Measurements from ENCODE around the gene MCF2L2. TPM values are rescaled to one million over a fixed set of nuclear protein-coding genes. Genes with fewer than 3 reads are reported as not detected.

Gene MCF2L2
- polyA plus RNA-seq, 1 donor from 2014 or later = 9.3 TPM

DNA sequence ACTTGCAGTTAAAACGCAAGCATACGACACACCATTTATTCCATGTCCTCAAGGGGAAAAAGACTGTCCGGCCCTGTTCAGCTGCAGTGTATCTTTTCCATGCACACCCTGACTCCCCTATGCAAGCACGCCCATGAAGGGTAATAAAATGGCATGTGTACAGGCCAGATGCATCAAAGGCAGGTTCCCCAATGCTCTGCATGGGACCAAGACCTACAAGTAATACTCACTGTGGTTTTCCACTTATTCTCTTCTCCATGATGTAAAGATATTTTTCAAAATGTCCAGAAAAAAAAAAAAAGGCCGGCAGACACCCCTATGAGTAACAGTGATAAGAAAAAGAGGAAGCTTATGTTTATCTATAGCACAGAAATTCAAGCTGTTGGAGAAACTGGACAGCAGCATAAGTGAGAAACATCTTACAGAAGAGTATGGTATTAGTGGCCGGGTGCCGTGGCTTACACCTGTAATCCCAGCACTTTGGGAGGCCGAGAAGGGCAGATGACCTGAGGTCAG lies 70.8 kb downstream of the MCF2L2 start:
- H3K9me2 ChIP-seq (ENCODE audit: insufficient read depth, low read length) = no peaks in the 10 kb centered on the region
- H3K9me3 ChIP-seq (ENCODE audit: low read length) = no peaks in the 10 kb centered on the region
- no peak overlapping the region for H3K4me2 ChIP-seq (ENCODE audit: low read length)
- H2AFZ ChIP-seq (ENCODE audit: low read depth, low read length) = no peak overlapping the region
- no peaks in the 10 kb centered on the region for H3K27me3 ChIP-seq (ENCODE audit: insufficient read depth, low read depth, low read length)
- no peak overlapping the region for H3K4me3 ChIP-seq (ENCODE audit: low read length)
- TF ChIP-seq POLR2AphosphoS5 (IDR thresholded peaks at IDR 0.05) = no peak
- TF ChIP-seq SMC3 (conservative IDR thresholded peaks at IDR 0.05; ENCODE audit: poor library complexity) = no peak
- TF ChIP-seq EZH2 (IDR thresholded peaks at IDR 0.05; ENCODE audit: borderline replicate concordance, insufficient read depth, low read length, poor library complexity, severe bottlenecking) = no peak
- no peak for TF ChIP-seq RAD21 (conservative IDR thresholded peaks at IDR 0.05)
- TF ChIP-seq, protein P1, sequence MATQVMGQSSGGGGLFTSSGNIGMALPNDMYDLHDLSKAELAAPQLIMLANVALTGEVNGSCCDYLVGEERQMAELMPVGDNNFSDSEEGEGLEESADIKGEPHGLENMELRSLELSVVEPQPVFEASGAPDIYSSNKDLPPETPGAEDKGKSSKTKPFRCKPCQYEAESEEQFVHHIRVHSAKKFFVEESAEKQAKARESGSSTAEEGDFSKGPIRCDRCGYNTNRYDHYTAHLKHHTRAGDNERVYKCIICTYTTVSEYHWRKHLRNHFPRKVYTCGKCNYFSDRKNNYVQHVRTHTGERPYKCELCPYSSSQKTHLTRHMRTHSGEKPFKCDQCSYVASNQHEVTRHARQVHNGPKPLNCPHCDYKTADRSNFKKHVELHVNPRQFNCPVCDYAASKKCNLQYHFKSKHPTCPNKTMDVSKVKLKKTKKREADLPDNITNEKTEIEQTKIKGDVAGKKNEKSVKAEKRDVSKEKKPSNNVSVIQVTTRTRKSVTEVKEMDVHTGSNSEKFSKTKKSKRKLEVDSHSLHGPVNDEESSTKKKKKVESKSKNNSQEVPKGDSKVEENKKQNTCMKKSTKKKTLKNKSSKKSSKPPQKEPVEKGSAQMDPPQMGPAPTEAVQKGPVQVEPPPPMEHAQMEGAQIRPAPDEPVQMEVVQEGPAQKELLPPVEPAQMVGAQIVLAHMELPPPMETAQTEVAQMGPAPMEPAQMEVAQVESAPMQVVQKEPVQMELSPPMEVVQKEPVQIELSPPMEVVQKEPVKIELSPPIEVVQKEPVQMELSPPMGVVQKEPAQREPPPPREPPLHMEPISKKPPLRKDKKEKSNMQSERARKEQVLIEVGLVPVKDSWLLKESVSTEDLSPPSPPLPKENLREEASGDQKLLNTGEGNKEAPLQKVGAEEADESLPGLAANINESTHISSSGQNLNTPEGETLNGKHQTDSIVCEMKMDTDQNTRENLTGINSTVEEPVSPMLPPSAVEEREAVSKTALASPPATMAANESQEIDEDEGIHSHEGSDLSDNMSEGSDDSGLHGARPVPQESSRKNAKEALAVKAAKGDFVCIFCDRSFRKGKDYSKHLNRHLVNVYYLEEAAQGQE (IDR thresholded peaks at IDR 0.05; ENCODE audit: borderline replicate concordance) = no peak
- TF ChIP-seq MXI1 (conservative IDR thresholded peaks at IDR 0.05; ENCODE audit: poor library complexity, severe bottlenecking) = no peak
- TF ChIP-seq, protein P2, sequence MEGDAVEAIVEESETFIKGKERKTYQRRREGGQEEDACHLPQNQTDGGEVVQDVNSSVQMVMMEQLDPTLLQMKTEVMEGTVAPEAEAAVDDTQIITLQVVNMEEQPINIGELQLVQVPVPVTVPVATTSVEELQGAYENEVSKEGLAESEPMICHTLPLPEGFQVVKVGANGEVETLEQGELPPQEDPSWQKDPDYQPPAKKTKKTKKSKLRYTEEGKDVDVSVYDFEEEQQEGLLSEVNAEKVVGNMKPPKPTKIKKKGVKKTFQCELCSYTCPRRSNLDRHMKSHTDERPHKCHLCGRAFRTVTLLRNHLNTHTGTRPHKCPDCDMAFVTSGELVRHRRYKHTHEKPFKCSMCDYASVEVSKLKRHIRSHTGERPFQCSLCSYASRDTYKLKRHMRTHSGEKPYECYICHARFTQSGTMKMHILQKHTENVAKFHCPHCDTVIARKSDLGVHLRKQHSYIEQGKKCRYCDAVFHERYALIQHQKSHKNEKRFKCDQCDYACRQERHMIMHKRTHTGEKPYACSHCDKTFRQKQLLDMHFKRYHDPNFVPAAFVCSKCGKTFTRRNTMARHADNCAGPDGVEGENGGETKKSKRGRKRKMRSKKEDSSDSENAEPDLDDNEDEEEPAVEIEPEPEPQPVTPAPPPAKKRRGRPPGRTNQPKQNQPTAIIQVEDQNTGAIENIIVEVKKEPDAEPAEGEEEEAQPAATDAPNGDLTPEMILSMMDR (IDR thresholded peaks at IDR 0.05; ENCODE audit: poor library complexity, severe bottlenecking) = no peak
- TF ChIP-seq EP300 (conservative IDR thresholded peaks at IDR 0.05; ENCODE audit: poor library complexity, severe bottlenecking) = no peak
- TF ChIP-seq TAF1 (IDR thresholded peaks at IDR 0.05; ENCODE audit: low read depth) = no peak
- no peaks in the 10 kb centered on the region for H3K79me2 ChIP-seq (replicated peaks; ENCODE audit: insufficient read depth, low read length)
- no peaks in the 10 kb centered on the region for H3F3A ChIP-seq (ENCODE audit: insufficient read depth, low read length, poor library complexity, severe bottlenecking)
- H4K20me1 ChIP-seq (ENCODE audit: insufficient read depth) = no peaks in the 10 kb centered on the region
- H3K27ac ChIP-seq (ENCODE audit: low read length) = no peak overlapping the region
- H3K36me3 ChIP-seq (ENCODE audit: insufficient read depth, low read length) = no peaks in the 10 kb centered on the region
- H3K9ac ChIP-seq (ENCODE audit: low read length) = no peak overlapping the region

GRCh38 chr3:183356920-183357319 lies 71.5 kb downstream of the MCF2L2 start:
- TF ChIP-seq EZH2 (IDR thresholded peaks at IDR 0.05; ENCODE audit: borderline replicate concordance, insufficient read depth, low read length, poor library complexity, severe bottlenecking) (no peak), RAD21 (conservative IDR thresholded peaks at IDR 0.05) (no peak), EP300 (conservative IDR thresholded peaks at IDR 0.05; ENCODE audit: poor library complexity, severe bottlenecking) (no peak), POLR2AphosphoS5 (IDR thresholded peaks at IDR 0.05) (no peak), TAF1 (IDR thresholded peaks at IDR 0.05; ENCODE audit: low read depth) (no peak), MXI1 (conservative IDR thresholded peaks at IDR 0.05; ENCODE audit: poor library complexity, severe bottlenecking) (no peak), SMC3 (conservative IDR thresholded peaks at IDR 0.05; ENCODE audit: poor library complexity) (no peak)
- TF ChIP-seq, protein P1 (IDR thresholded peaks at IDR 0.05; ENCODE audit: borderline replicate concordance) = no peak
- TF ChIP-seq, protein P2 (IDR thresholded peaks at IDR 0.05; ENCODE audit: poor library complexity, severe bottlenecking) = no peak
- no peak overlapping the region for H2AFZ ChIP-seq (ENCODE audit: low read depth, low read length)
- H3K36me3 ChIP-seq (ENCODE audit: insufficient read depth, low read length) = no peaks in the 10 kb centered on the region
- no peak overlapping the region for H3K9ac ChIP-seq (ENCODE audit: low read length)
- H3K79me2 ChIP-seq (replicated peaks; ENCODE audit: insufficient read depth, low read length) = no peaks in the 10 kb centered on the region
- no peaks in the 10 kb centered on the region for H3K27me3 ChIP-seq (ENCODE audit: insufficient read depth, low read depth, low read length)
- H4K20me1 ChIP-seq (ENCODE audit: insufficient read depth) = no peaks in the 10 kb centered on the region
- H3F3A ChIP-seq (ENCODE audit: insufficient read depth, low read length, poor library complexity, severe bottlenecking) = no peaks in the 10 kb centered on the region
- no peaks in the 10 kb centered on the region for H3K9me3 ChIP-seq (ENCODE audit: low read length)
- H3K4me3 ChIP-seq (ENCODE audit: low read length) = no peak overlapping the region
- no peaks in the 10 kb centered on the region for H3K9me2 ChIP-seq (ENCODE audit: insufficient read depth, low read length)
- H3K27ac ChIP-seq (ENCODE audit: low read length) = no peak overlapping the region
- H3K4me2 ChIP-seq (ENCODE audit: low read length) = no peak overlapping the region
